Kidney epithelial cell (primary cell): ENCODE results near the gene KCNN4. TPM values are rescaled to one million over a fixed set of nuclear protein-coding genes. Genes with fewer than 3 reads are reported as not detected.

ENCODE experiments used
- DNase-seq: peaks from one replicate; pipeline ENCODE4 v3.0.0-alpha.2; 2010; ENCODE audit warnings: low read depth
- H3K27me3 ChIP-seq: 2 replicates; pipeline ENCODE4 v1.6.0; 2011; ENCODE audit warnings: low read length; ENCODE audit not compliant: control insufficient read depth, insufficient read depth
- H3K36me3 ChIP-seq: 2 replicates; pipeline ENCODE4 v1.5.1; 2011; ENCODE audit warnings: low read length; ENCODE audit not compliant: control insufficient read depth, insufficient read depth
- H3K4me3 ChIP-seq: 2 replicates; pipeline ENCODE4 v1.5.1; 2011; ENCODE audit warnings: low read depth, mild to moderate bottlenecking, control low read depth, low read length
- CTCF ChIP-seq: IDR thresholded peaks from 2 replicates; pipeline ENCODE4 v1.5.1; 2011; ENCODE audit warnings: mild to moderate bottlenecking, moderate library complexity, low read length, control low read depth, inconsistent platforms; ENCODE audit not compliant: insufficient read depth, poor library complexity, severe bottlenecking
- total RNA-seq: library from RNA; depleted of rRNA; stranded (reverse); fragments of >200 nt; gene quantifications from 2 replicates; pipeline ENCODE4 v1.2.3, GENCODE V29; 2015

KCNN4 gene
- total RNA-seq, 1 donor from 2014 or later: 10.8 TPM

- TF ChIP-seq CTCF: no peak
- DNase-seq: no peak
- Histone ChIP-seq H3K36me3 (no peaks in the 10 kb centered on the region), H3K27me3 (no peaks in the 10 kb centered on the region), H3K4me3 (no peak overlapping the region)
Observed at GRCh38 chr19:43720936-43721335, 59.8 kb downstream of the KCNN4 start.

GRCh38 chr19:43719918-43720317, 60.9 kb downstream of the KCNN4 start:
- TF ChIP-seq CTCF: no peak
- H3K4me3 ChIP-seq: no peak overlapping the region
- H3K27me3 ChIP-seq: no peaks in the 10 kb centered on the region
- DNase-seq: no peak
- no peaks in the 10 kb centered on the region for H3K36me3 ChIP-seq

- H3K36me3 ChIP-seq: no peaks in the 10 kb centered on the region
- no peaks in the 10 kb centered on the region for H3K27me3 ChIP-seq
- DNase-seq: no peak
- no peak for TF ChIP-seq CTCF
- no peak overlapping the region for H3K4me3 ChIP-seq
Observed at GRCh38 chr19:43719378-43719868, 61.4 kb downstream of the KCNN4 start.

- TF ChIP-seq CTCF: no peak
- Histone ChIP-seq H3K36me3 (no peaks in the 10 kb centered on the region), H3K27me3 (no peaks in the 10 kb centered on the region), H3K4me3 (no peak overlapping the region)
- no peak for DNase-seq
Observed at GRCh38 chr19:43718627-43719377, 62.0 kb downstream of the KCNN4 start.

Other genes with a start within 250 kb of the KCNN4 start
- not detected in 2 replicates for gene ZNF575, start 247.8 kb downstream of the KCNN4 start, total RNA-seq
- 32.9 and 38.1 TPM in 2 replicates for gene XRCC1, start 205.4 kb downstream of the KCNN4 start, total RNA-seq
- gene PINLYP, start 205.2 kb downstream of the KCNN4 start, total RNA-seq: 3.1 and 5.8 TPM in 2 replicates
- gene IRGQ, start 184.8 kb downstream of the KCNN4 start, total RNA-seq: 49.6 and 56.2 TPM in 2 replicates
- 6.2 and 21.9 TPM in 2 replicates for gene ZNF576, start 184.4 kb downstream of the KCNN4 start, total RNA-seq
- gene SRRM5, start 168.9 kb downstream of the KCNN4 start, total RNA-seq: 0.46 TPM in 1 of 2 replicates, not detected in the other
- 71.7 and 82.2 TPM in 2 replicates for gene ZNF428, start 161.3 kb downstream of the KCNN4 start, total RNA-seq
- 21.9 and 25.9 TPM in 2 replicates for gene CADM4, start 141.1 kb downstream of the KCNN4 start, total RNA-seq
- gene PLAUR, start 110.8 kb downstream of the KCNN4 start, total RNA-seq: 319 and 341 TPM in 2 replicates
- not detected in 2 replicates for gene IRGC, start 64.9 kb downstream of the KCNN4 start, total RNA-seq
- gene SMG9, start 26.0 kb downstream of the KCNN4 start, total RNA-seq: 22.1 and 27.7 TPM in 2 replicates
- gene LYPD5, start 21.5 kb upstream of the KCNN4 start, total RNA-seq: 0.41 and 0.63 TPM in 2 replicates
- gene ZNF283, start 46.3 kb upstream of the KCNN4 start, total RNA-seq: 3.8 and 4.0 TPM in 2 replicates
- gene ZNF404, start 103.0 kb upstream of the KCNN4 start, total RNA-seq: 1.0 and 2.7 TPM in 2 replicates
- gene ZNF45, start 154.3 kb upstream of the KCNN4 start, total RNA-seq: 10.8 and 12.3 TPM in 2 replicates
- gene ZNF221, start 170.3 kb upstream of the KCNN4 start, total RNA-seq: 3.6 and 6.1 TPM in 2 replicates
- gene ZNF155, start 203.2 kb upstream of the KCNN4 start, total RNA-seq: 4.2 and 5.8 TPM in 2 replicates
- 2.7 and 2.9 TPM in 2 replicates for gene ZNF230, start 222.0 kb upstream of the KCNN4 start, total RNA-seq
- 2.3 and 3.3 TPM in 2 replicates for gene ZNF222, start 244.4 kb upstream of the KCNN4 start, total RNA-seq